ENCODE data around the gene CCDC167. TPM values are rescaled to one million over a fixed set of nuclear protein-coding genes. Genes with fewer than 3 reads are reported as not detected.

CCDC167 gene
- total RNA-seq, 3 donors from 2014 or later, result 49.3 to 52.2 (median 52.2) TPM

DNA sequence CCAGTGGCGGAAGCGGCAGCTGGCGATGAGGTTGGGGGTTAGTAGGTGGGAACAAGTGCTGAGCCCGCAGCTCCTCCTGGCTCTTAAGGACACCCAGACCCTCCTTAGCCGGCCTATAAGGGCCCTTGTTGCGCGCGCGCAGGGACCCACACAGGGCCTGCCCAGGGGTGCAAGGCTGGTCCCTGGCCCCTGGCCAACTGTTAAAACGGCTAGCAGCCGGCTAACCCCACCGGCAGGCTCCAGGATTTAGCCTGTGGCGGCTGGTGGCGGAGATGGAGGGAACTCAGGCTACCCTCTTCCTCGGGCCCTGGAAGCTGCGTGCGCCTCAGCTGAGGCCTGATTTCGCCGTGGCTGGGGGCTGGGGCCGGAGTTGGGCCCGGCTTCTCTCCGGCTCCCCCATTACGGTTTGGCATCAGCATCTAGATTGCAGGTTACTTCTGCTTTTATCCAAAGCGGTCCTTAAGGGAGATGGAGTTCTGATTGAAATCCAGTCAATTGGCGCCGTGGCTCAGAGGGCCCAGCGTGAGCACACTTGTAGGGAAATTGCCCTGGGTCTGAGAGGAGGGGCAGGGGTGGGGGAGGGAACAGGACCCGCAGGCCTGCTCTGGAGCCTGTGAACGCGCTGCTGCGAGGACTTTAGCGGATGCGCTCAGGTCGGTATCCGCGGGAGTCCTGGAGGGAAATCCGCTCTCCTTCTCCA lies 36.9 kb upstream of the CCDC167 start:
- H3K4me1 Mint-ChIP-seq (ENCODE audit: low read depth), result peaks cover 22% of the 10 kb centered on the region
- DNase-seq, result no peak
- H3K9me3 Mint-ChIP-seq, result no peaks in the 10 kb centered on the region
- no peak overlapping the region for H3K4me3 Mint-ChIP-seq
- ATAC-seq, result peak; percentile 20 to 25
- H3K27me3 Mint-ChIP-seq (ENCODE audit: low read depth), result no peaks in the 10 kb centered on the region
- peaks cover 10% of the 10 kb centered on the region for H3K36me3 Mint-ChIP-seq (ENCODE audit: insufficient read depth)

DNA sequence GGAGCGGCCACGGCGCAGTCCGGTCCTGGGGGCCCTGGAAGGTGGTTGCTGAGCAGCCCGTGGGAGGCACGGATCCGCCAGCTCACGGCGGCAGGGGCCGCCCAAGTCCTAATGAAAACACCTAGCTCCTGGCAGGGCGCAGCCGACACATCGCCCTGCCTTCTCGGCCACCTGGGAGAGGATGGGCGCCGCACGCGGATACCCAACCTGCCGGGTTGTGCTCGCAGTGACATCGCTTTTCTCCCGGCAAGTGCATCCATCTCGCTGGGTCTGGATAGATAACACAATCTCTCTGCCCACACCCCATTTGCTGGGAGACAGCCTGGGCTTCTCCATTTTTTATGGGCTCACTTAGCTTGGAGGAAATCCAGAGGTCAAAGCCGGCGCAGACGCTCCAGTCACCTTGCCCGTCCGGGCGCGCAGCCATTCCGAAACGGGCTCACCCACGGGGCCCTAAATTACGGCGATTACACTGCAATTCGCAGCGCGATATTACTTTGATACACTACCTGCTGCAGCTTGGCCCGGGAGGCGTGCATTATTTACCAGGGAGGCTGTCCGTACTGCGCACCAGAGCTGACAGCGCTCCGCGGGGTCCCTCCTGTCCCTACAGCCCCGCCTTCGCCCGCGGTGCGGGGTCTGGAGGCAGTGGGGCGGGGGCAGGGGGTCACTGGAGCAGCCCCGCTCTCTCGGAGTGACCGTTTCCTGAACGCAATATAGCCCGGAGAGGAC lies 36.2 kb upstream of the CCDC167 start:
- Mint-ChIP-seq H3K27me3 (ENCODE audit: low read depth) (no peaks in the 10 kb centered on the region), H3K9me3 (no peaks in the 10 kb centered on the region), H3K4me1 (ENCODE audit: low read depth) (peaks cover 20% of the 10 kb centered on the region), H3K4me3 (no peak overlapping the region), H3K36me3 (ENCODE audit: insufficient read depth) (peaks cover 10% of the 10 kb centered on the region)
- DNase-seq, result peak; percentile 20
- peak; percentile 66 to 67 for ATAC-seq

DNA sequence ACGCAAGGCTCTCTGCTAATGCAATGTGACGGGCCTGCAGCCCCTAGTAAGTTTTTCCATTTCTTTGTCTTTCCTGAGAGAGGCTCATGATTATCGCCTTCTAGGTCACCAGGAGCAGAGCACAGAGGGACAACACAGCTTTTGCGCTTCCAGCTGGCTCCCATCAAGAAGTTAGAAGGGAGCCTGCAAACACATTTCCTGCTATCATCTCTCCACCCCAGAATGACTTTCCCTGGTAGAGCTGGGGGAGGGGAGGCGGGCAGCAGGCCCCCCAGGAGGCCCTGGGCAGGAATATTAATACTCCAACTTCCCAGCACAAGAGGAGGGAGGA lies 35.7 kb upstream of the CCDC167 start:
- H3K36me3 Mint-ChIP-seq (ENCODE audit: insufficient read depth), result peaks cover 10% of the 10 kb centered on the region
- H3K4me1 Mint-ChIP-seq (ENCODE audit: low read depth), result peaks cover 20% of the 10 kb centered on the region
- H3K4me3 Mint-ChIP-seq, result no peak overlapping the region
- no peak for DNase-seq
- no peaks in the 10 kb centered on the region for H3K9me3 Mint-ChIP-seq
- no peaks in the 10 kb centered on the region for H3K27me3 Mint-ChIP-seq (ENCODE audit: low read depth)
- no peak for ATAC-seq

DNA sequence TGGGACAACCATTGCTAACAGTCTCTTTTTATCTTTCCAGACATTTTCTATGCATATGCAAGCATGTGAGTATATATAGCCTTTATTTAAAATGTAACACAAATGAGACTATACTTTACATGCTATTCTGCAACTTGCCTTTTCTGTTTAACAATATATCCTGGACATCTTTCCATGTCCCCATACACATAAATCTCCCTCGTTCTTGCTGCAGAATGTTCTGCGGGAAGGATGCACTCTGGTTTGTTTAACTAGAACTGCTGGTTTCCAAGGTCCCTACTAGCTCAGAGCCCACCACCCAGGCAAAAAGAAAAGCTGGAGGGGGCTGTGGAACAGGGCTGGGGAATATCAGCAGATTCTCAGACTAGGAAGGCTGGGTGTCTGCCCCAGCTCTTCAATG lies 35.2 kb upstream of the CCDC167 start:
- Mint-ChIP-seq H3K36me3 (ENCODE audit: insufficient read depth) (peaks cover 10% of the 10 kb centered on the region), H3K27me3 (ENCODE audit: low read depth) (no peaks in the 10 kb centered on the region), H3K4me1 (ENCODE audit: low read depth) (peaks cover 15% of the 10 kb centered on the region), H3K4me3 (no peak overlapping the region), H3K9me3 (no peaks in the 10 kb centered on the region)
- ATAC-seq (no peak), DNase-seq (no peak)

DNA sequence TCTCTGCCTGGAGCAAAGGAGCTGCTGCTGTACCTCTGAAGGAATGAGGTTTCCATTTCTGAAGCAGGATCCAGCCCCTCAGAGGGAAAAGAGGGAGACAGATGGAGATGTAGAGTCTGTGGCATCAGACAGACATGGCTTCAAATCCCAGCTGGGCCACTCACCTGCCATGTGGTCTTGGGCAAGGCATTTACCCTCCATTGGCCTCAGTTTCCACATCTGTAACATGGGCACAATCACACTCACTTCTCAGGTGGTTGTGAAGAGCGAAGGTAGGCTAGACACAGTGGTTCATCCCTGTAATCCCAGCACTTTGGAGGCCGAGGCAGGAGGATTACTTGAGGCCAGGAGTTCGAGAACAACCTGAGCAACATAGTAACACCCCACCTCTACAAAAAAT lies 32.4 kb upstream of the CCDC167 start:
- Mint-ChIP-seq H3K36me3 (ENCODE audit: insufficient read depth) (peaks cover 13% of the 10 kb centered on the region), H3K27me3 (ENCODE audit: low read depth) (no peaks in the 10 kb centered on the region), H3K4me1 (ENCODE audit: low read depth) (peaks cover 25% of the 10 kb centered on the region), H3K9me3 (no peaks in the 10 kb centered on the region), H3K4me3 (no peak overlapping the region)
- no peak for ATAC-seq
- DNase-seq, result no peak

- ATAC-seq (no peak), DNase-seq (no peak)
- no peak overlapping the region for H3K4me3 Mint-ChIP-seq
- H3K9me3 Mint-ChIP-seq, result no peaks in the 10 kb centered on the region
- H3K36me3 Mint-ChIP-seq (ENCODE audit: insufficient read depth), result peaks cover 17% of the 10 kb centered on the region
- peaks cover 31% of the 10 kb centered on the region for H3K4me1 Mint-ChIP-seq (ENCODE audit: low read depth)
- no peaks in the 10 kb centered on the region for H3K27me3 Mint-ChIP-seq (ENCODE audit: low read depth)
Observed at GRCh38 chr6:37531437-37532036, 31.8 kb upstream of the CCDC167 start.

DNA sequence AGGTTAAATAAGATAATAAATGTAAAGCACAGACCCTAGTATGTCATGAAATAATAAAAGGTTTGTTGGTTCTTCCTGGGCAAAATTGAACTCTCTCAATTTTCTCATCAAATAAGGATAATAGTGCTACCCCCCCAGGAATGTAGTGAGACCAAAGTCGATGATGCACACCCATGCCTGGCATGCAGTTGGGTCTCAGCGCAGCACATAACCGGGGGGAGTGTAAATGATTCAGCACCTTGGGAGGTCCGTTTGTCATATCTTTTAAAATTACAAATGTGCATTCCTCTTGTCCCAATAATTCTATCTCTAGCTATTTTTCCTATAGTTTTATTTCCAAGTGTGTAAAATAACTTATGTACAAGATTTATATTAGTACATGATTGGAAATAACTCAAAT lies 31.3 kb upstream of the CCDC167 start:
- ATAC-seq (no peak), DNase-seq (no peak)
- Mint-ChIP-seq H3K9me3 (no peaks in the 10 kb centered on the region), H3K36me3 (ENCODE audit: insufficient read depth) (peaks cover 17% of the 10 kb centered on the region), H3K4me3 (no peak overlapping the region), H3K4me1 (ENCODE audit: low read depth) (peaks cover 35% of the 10 kb centered on the region), H3K27me3 (ENCODE audit: low read depth) (no peaks in the 10 kb centered on the region)

GRCh38 chr6:37530297-37530696 lies 30.6 kb upstream of the CCDC167 start:
- Mint-ChIP-seq H3K27me3 (ENCODE audit: low read depth) (no peaks in the 10 kb centered on the region), H3K9me3 (no peaks in the 10 kb centered on the region), H3K36me3 (ENCODE audit: insufficient read depth) (peaks cover 17% of the 10 kb centered on the region), H3K4me1 (ENCODE audit: low read depth) (peaks cover 42% of the 10 kb centered on the region), H3K4me3 (no peak overlapping the region)
- ATAC-seq, result no peak
- no peak for DNase-seq

DNA sequence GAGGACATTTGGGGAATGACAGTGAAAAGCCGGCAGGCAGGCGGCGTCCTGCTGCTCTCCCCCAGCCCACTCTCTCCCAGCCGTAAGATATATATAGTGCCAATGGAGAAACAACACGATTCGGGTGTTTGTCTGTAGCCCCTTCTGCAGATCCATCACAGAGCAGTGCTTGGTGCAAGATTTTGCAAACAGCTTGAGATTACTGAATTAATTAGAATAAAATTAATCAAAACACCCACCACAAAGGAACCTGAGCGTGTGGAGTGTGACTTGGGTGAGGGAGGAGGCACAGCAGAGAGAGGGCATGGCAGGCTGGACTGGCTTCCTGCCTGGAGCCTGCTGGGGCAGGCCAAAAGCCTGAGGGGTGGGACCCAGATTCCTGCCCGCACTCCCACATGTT lies 28.8 kb upstream of the CCDC167 start:
- DNase-seq (no peak), ATAC-seq (no peak)
- H3K27me3 Mint-ChIP-seq (ENCODE audit: low read depth), result no peaks in the 10 kb centered on the region
- peaks cover 55% of the 10 kb centered on the region for H3K4me1 Mint-ChIP-seq (ENCODE audit: low read depth)
- no peak overlapping the region for H3K4me3 Mint-ChIP-seq
- H3K9me3 Mint-ChIP-seq, result no peaks in the 10 kb centered on the region
- H3K36me3 Mint-ChIP-seq (ENCODE audit: insufficient read depth), result peaks cover 10% of the 10 kb centered on the region

GRCh38 chr6:37525460-37526357 lies 26.0 kb upstream of the CCDC167 start:
- no peaks in the 10 kb centered on the region for H3K9me3 Mint-ChIP-seq
- no peak for ATAC-seq
- H3K4me3 Mint-ChIP-seq, result no peak overlapping the region
- no peak for DNase-seq
- H3K27me3 Mint-ChIP-seq (ENCODE audit: low read depth), result no peaks in the 10 kb centered on the region
- peaks cover 15% of the 10 kb centered on the region for H3K36me3 Mint-ChIP-seq (ENCODE audit: insufficient read depth)
- H3K4me1 Mint-ChIP-seq (ENCODE audit: low read depth), result peaks cover 72% of the 10 kb centered on the region

DNA sequence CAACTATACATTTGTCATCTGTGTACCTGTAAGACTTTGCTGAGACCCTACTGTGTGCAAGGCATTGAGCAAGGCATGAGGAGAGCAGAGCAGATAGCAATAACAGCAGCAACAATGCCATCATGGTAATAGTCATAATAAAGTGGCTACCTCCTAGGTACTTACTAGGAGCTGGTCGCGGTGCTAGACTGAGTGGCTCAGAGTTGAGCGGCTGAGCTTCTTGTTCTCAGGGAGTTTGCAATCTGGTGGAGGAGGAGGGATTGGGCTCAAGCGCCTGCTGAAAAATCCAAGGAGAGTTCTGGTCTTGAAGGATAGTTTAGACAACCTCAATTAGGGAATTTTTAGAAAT lies 25.3 kb upstream of the CCDC167 start:
- Mint-ChIP-seq H3K9me3 (no peaks in the 10 kb centered on the region), H3K27me3 (ENCODE audit: low read depth) (no peaks in the 10 kb centered on the region), H3K4me1 (ENCODE audit: low read depth) (peaks cover 76% of the 10 kb centered on the region), H3K4me3 (no peak overlapping the region), H3K36me3 (ENCODE audit: insufficient read depth) (peaks cover 15% of the 10 kb centered on the region)
- DNase-seq (no peak), ATAC-seq (no peak)

GRCh38 chr6:37524025-37524969 lies 24.6 kb upstream of the CCDC167 start:
- no peak for ATAC-seq
- Mint-ChIP-seq H3K27me3 (ENCODE audit: low read depth) (no peaks in the 10 kb centered on the region), H3K4me1 (ENCODE audit: low read depth) (peaks cover 80% of the 10 kb centered on the region), H3K9me3 (no peaks in the 10 kb centered on the region), H3K4me3 (no peak overlapping the region), H3K36me3 (ENCODE audit: insufficient read depth) (peaks cover 15% of the 10 kb centered on the region)
- DNase-seq, result no peak

GRCh38 chr6:37523412-37523811 lies 23.7 kb upstream of the CCDC167 start:
- Mint-ChIP-seq H3K4me3 (no peak overlapping the region), H3K36me3 (ENCODE audit: insufficient read depth) (peaks cover 14% of the 10 kb centered on the region), H3K9me3 (no peaks in the 10 kb centered on the region), H3K4me1 (ENCODE audit: low read depth) (peaks cover 83% of the 10 kb centered on the region), H3K27me3 (ENCODE audit: low read depth) (no peaks in the 10 kb centered on the region)
- no peak for ATAC-seq
- DNase-seq, result no peak
